Left lung (tissue), 10 donors: ENCODE results near the gene CRNKL1. TPM values are rescaled to one million over a fixed set of nuclear protein-coding genes. Genes with fewer than 3 reads are reported as not detected.

Experiments used
- ATAC-seq: fragments of 200-7000 bp; cut with Tn5 transposase; one replicate; pipeline ENCODE4 v1.9.1; 2020; ENCODE audit warnings: moderate library complexity
- DNase-seq, 4 donors: peaks; one replicate each; pipeline ENCODE4 v3.0.0-alpha.2; 2013 to 2020
- H3K27ac ChIP-seq, 2 donors: fragments of 200-600 bp; sonication (generic) in 1 of 2; one replicate each; pipeline versions ENCODE4 v1.5.0 to v1.8.0; 2020 to 2021
- H3K27me3 ChIP-seq, 2 donors: fragments of 200-600 bp; sonication (generic) in 1 of 2; one replicate each; pipeline versions ENCODE4 v1.5.0 to v1.8.0; 2020 to 2021
- H3K36me3 ChIP-seq, 2 donors: fragments of 200-600 bp; sonication (generic) in 1 of 2; one replicate each; pipeline versions ENCODE4 v1.5.0 to v1.8.0; 2020 to 2021
- H3K4me1 ChIP-seq, 2 donors: fragments of 200-600 bp; one replicate each; pipeline ENCODE4 v1.8.0; 2021
- H3K4me3 ChIP-seq, 2 donors: fragments of 200-600 bp; sonication (generic) in 1 of 2; one replicate each; pipeline versions ENCODE4 v1.5.0 to v1.8.0; 2020 to 2021; ENCODE audit warnings: mild to moderate bottlenecking in 1 of 2
- H3K9me3 ChIP-seq, 2 donors: fragments of 200-600 bp; sonication (generic) in 1 of 2; one replicate each; pipeline versions ENCODE4 v1.5.0 to v1.8.0; 2020 to 2021
- intact Hi-C, 2 donors: fragments of 100-400 bp; cut with DNase I; formaldehyde crosslinking; loops; one replicate each; pipeline versions ENCODE4 v1.11.2 to v1.14.2; 2022
- polyA plus RNA-seq, 6 donors: library from polyadenylated mRNA; unstranded; fragments of 120-200 nt; gene quantifications; one replicate each; pipeline ENCODE4 v1.2.1, GENCODE V29; 2013; ENCODE audit not compliant: insufficient read length in 6 of 6
- total RNA-seq, 2 donors: library from RNA; stranded (reverse); fragmentation: NEBNext Ultra II Directional; extraction: Animal tissue kit (Norgen Biotek cat#: 25700); gene quantifications; one replicate each; pipeline ENCODE4 v1.2.1, GENCODE V29; 2021
- TF ChIP-seq, protein P1 (sequence below), 2 donors: fragments of 200-600 bp; sonication (generic) in 1 of 2; IDR thresholded peaks; one replicate each; pipeline versions ENCODE4 v1.5.0 to v1.8.0; 2021; ENCODE audit warnings: antibody characterized with exemption in 2 of 2
- donor health status: DM: no; HTN: yes; CAD: no.
- donor health status: DM: no; HTN: no; CAD: no.

Gene CRNKL1
- total and polyA plus RNA-seq, 8 donors: 17.9 to 48.3 (median 40.2) TPM

GRCh38 chr20:19986419-19986818, 65.8 kb downstream of the CRNKL1 start:
- TF ChIP-seq, protein P1, sequence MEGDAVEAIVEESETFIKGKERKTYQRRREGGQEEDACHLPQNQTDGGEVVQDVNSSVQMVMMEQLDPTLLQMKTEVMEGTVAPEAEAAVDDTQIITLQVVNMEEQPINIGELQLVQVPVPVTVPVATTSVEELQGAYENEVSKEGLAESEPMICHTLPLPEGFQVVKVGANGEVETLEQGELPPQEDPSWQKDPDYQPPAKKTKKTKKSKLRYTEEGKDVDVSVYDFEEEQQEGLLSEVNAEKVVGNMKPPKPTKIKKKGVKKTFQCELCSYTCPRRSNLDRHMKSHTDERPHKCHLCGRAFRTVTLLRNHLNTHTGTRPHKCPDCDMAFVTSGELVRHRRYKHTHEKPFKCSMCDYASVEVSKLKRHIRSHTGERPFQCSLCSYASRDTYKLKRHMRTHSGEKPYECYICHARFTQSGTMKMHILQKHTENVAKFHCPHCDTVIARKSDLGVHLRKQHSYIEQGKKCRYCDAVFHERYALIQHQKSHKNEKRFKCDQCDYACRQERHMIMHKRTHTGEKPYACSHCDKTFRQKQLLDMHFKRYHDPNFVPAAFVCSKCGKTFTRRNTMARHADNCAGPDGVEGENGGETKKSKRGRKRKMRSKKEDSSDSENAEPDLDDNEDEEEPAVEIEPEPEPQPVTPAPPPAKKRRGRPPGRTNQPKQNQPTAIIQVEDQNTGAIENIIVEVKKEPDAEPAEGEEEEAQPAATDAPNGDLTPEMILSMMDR (IDR thresholded peaks at IDR 0.05): no peak
- Histone ChIP-seq H3K27ac (peak overlapping the region; percentile 37 to 46), H3K36me3 (peaks cover 0 to 46% of the 10 kb centered on the region in 2 donors), H3K27me3 (no peaks in the 10 kb centered on the region), H3K9me3 (no peaks in the 10 kb centered on the region), H3K4me3 (no peak overlapping the region), H3K4me1 (peaks cover 21 to 69% of the 10 kb centered on the region in 2 donors)
- intact Hi-C loops: no loop called here
- ATAC-seq (peak; percentile 25), DNase-seq (no peak)

Other genes starting within 250 kb of the CRNKL1 start
- gene NAA20, start 35.1 kb downstream of the CRNKL1 start, total RNA-seq: 10 to 100 TPM; 48.7 to 60.1 TPM
- 10 to 100 TPM; 64.4 to 73.3 (median 67.8) TPM for gene NAA20, start 35.1 kb downstream of the CRNKL1 start, polyA plus RNA-seq
- 1 to 10 TPM in 1 of 2 donors, not detected in 1; 4.0 TPM for gene CFAP61, start 66 bp upstream of the CRNKL1 start, total RNA-seq
- gene CFAP61, start 66 bp upstream of the CRNKL1 start, polyA plus RNA-seq: 1 to 10 TPM in 5 of 6 donors, under 1 TPM in 1; 0.95 to 5.3 (median 3.1) TPM